Activated CD4-positive, alpha-beta T cell treated with anti-CD3 and anti-CD28 coated beads, Interleukin-2, amount 50 U/mL, for 48 hours (primary cell): ENCODE measurements around the gene CLDN4.
A peak's percentile ranks its signal among the peaks of the same experiment; 100 is the strongest.
"Not testable (repeated sequence)": the region's sequence is repeated elsewhere in the genome, so short reads cannot be mapped to it uniquely, and the experiment has no call there.

Experiments
- DNase-seq, 2 experiments: peaks; one replicate each; pipeline ENCODE4 v3.0.0-alpha.2; 2020

Gene CLDN4

DNA sequence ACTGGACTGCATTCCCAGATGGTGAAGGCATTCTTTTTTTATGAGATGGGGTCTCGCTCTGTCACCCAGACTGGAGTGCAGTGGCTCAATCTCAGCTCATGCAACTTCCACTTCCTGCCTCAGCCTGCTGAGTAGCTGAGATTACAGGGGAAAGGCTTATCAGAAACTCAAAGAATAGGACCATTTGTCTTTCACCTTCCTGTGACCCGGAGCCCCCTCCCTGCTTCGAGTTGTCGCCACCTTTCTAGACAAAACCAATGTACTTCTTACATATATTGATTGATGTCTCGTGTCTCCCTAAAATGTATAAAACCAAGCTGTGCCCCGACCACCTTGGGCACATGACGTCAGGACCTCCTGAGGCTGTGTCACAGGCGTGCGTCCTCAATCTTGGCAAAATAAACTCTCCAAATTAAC lies 13.3 kb downstream of the CLDN4 start:
- DNase-seq: no peak

DNA sequence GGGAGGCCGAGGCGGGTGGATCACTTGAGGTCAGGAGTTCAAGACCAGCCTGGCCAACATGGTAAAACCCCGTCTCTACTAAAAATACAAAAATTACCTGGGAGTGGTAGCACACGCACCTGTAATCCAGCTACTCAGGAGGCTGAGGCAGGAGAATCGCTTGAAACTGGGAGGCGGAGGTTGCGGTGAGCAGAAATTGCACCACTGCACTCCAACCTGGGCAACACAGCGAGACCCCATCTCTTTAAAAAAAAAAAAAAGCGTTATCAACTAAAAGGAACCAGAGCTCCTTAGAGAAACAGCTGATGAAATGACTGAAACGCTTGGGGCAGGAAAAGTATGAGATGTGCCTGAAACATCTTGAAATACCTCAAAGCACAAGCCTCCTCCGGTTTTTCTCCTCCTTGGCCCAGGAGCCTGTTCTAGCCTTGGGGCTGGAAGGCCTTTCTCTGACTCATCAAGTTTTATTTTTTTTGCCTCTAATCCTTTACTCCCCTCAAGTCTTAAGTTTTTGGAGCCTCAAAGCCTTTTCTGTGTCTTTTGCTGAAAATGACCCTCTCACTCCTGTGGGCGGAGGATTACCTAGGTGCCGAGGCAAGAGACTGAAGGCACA lies 14.2 kb downstream of the CLDN4 start:
- no peak for DNase-seq

DNA sequence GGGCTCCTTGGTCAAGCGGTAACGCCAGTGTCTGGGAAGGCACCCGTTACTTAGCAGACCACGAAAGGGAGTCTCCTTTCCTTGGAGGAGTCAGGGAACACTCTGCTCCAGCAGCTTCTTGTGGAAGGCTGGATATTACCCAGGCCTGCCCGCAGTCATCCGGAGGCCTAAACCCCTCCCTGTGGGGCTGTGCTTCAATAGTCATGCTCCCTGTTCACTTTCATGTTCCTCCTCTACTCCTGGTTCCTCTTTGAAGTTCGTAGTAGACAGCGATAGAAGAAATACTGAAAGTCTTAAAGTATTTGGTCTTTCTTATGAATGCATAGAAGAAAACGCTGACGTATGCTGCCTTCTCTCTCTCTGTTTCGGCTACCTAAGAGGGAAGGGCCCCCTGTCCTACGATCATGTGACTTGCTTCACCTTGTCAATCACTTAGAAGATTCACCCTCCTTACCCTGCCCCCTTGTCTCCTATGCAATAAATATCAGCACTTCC lies 15.0 kb downstream of the CLDN4 start:
- not testable (repeated sequence) for DNase-seq

- DNase-seq: no peak
Measured at GRCh38 chr7:73847941-73848723, 17.3 kb downstream of the CLDN4 start.

DNA sequence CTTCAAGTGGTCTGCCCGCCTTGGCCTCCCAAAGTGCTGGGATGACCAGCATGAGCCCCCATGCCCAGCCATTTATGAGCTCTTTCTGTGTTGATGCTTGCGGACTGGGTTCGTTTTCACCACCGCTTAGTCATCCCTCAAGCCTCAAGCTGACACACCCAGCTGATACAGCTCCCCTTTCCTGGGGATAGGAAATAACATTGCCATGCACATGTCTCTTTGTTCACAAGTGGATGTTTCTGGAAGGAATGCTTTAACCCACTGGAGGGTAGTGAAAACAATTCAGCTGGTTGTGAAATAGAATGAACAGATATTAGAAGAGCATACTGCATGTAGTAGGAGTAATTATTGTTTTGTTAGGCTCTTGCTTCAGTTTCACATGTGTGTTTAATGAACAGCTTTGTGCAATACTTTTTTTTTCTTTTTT lies 20.0 kb downstream of the CLDN4 start:
- no peak for DNase-seq

- peak; percentile 20 to 35 for DNase-seq
Measured at GRCh38 chr7:73851410-73852338, 20.9 kb downstream of the CLDN4 start.

DNA sequence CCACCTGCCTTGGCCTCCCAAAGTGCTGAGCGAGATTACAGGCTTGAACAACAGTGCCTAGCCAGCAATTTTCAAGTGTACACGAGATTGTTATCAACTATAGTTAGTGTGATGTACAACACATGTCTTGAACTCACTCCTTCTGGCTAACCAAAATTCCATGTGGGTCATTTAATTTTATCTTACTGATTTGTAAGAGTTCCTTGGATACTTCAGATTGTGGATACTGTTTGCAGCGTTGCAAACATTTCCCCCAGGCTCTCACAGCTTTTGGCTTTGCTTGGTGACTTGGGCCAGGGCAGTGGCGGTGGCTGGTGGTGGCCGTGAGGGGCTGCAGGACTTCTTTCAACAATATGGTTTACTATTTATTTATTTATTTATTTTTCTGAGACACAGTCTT lies 21.7 kb downstream of the CLDN4 start:
- DNase-seq: no peak

DNA sequence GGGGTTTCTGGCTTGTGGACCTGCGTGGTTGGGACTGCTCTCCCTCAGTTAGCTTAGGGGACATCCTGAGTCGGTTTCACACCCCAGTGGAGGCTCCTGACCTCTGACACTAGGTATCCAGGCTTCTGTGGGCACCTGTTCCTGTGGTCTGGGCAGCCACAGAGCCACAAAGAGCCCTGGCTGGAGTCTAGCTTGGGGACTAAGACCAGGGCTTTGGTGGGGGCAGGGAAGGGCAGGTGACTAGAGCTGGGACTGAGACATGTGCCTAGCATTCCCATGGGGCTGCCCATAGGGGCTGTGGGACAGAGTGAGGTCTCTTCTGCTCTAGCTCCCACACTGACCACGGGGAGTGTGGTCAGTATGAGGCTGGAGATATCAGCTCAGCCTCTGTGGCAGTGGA lies 26.1 kb downstream of the CLDN4 start:
- no peak for DNase-seq

DNA sequence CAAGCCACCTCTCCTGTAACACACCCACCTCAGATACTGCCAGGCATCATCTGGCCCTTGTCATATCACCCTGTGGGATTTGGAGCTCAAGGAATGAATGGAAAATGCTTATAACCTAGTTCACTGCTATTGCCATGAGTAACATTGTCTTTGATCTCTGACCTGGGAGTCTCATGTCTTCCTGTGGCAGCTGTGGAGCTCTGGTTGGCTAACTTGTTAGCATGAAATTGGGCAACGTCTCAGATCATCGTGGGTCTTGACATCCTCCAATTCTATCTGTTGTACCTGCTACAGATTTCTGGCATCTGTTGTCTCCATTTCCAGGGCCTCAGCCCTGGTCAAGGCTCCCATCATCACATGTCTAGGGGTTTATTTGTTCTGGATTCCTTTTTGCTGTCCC lies 28.0 kb downstream of the CLDN4 start:
- no peak for DNase-seq

DNA sequence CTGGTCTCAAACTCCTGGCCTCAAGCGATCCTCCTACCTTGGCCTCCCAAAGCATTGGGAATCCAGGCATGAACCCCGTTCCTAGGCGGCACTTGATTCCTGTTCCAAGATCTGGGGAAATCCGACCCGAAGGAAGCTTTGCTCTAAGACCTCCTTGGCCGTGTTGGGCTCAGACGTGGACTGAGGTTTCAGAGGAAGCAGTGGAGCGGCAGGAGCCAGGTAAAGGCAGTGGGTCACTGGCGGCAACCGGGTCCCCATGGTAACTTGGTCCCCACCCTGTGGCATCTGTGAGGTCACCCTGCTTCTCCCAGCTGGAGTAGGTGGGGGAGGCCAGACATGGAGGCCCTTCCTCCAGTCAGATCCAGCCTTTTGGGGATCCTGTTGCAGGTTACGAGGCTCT lies 30.1 kb downstream of the CLDN4 start, which contains the start of gene TMEM270:
Gene TMEM270, plus strand, starts transcription at position 301 of the 400 bp plus-strand sequence. Its CDS starts 36 bp downstream, at position 337.
- no peak for DNase-seq

DNA sequence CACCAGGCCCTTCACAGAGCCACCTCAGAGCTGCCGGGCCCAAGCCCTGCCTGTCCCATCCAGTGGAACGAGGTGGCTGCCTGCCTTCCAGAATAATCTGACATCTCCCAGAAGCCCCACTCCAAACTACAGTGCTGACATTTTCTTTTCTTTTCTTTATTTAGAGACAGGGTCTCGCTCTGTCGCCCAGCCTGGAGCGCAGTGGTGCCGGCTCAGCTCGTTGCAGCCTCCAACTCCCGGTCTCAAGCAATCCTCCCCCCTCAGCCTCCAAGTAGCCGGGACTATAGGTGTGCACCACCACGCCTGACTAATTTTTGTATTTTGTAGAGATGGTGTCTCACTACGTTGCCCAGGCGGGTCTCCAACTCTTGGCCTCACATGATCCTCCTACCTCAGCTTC lies 30.5 kb downstream of the CLDN4 start:
- no peak for DNase-seq

DNA sequence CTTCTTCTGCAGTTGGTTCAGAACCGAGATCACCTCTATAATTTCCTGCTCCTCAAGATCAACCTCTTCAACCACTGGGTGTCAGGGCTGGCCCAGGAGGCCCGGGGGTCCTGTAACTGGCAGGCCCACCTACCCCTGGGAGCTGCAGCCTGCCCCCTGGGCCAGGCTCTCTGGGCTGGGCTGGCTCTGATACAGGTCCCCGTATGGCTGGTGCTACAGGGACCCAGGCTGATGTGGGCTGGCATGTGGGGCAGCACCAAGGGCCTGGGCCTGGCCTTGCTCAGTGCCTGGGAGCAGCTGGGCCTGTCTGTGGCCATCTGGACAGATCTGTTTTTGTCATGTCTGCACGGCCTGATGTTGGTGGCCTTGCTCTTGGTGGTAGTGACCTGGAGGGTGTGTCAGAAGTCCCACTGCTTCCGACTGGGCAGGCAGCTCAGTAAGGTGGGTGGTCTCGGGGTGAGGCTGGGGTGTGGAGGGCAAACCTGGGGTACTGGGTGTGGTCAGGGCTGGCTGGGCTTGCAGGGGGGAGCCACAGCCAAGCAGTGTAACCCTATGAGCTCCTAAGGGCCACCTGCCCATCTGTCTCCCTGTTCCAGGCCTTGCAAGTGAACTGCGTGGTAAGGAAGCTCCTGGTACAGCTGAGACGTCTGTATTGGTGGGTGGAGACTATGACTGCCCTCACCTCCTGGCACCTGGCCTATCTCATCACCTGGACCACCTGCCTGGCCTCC lies 34.4 kb downstream of the CLDN4 start:
- DNase-seq: no peak

GRCh38 chr7:73865738-73866445 lies 35.1 kb downstream of the CLDN4 start:
- peak; percentile 13 to 27 for DNase-seq

- DNase-seq: no peak
Measured at GRCh38 chr7:73866446-73866767, 35.6 kb downstream of the CLDN4 start.

- DNase-seq: no peak
Measured at GRCh38 chr7:73869011-73869798, 38.4 kb downstream of the CLDN4 start.

DNA sequence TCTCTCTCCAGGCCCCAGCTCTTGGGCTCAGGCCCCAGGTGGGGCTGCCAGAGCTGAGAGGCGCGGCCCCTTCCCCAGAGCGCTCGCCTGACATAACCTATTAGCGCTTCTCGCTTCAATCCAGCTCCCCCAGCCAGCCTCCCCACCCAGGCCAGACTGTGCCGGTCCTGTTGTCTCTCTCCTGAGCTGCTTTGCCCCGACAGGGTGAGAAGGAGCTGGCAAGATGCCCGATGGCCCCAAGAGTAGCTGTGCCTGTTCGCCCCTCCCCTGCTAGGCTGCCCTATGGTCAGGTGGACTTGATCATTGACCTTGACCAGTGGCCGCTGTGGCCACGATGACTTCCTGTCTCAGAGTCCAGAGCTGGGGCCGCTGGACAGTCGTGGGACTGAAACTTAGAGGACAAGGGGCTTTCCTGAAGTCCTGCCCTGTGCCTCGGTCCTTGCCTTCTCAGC lies 39.3 kb downstream of the CLDN4 start:
- no peak for DNase-seq

DNA sequence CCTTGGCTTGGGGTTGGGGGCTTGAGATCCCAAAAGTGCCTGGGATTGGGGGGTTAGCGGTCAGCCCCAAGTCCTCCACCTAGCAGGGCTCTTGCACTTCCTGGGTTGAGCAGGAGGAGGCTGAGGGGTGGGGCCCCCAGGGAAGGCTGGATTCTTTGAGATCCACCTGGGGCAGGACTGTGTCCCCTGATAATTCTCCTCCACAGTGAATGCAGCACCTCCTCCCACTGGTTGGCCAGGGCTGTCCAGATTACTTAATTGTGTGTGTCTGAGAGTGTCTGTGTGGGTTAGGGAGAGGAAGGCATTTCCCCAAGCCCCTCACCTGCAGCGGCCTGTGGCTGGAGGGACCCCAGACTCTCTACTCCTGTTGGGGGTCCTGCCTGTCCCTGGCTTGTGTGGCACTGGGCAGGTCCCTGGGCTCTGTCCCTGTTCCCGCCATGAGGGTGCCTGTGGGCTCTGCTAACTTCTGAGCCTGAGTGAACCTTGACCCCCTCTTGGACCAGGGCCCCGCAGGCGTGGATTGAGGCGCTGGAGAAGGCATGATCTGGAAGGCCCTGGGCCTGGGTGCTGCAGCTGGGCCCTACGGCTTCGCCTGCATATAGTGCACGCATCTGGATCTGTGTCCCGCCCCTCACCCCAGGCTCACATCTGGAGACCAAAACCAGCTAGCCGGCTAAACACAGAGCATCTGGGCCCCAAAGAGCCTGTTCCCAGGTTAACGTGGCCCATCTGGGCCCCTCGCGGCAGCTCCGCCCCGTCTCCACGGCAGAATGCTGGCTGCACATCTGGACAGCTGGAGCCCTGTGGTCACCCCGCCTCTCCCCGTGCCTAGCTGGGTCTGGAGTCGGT lies 40.6 kb downstream of the CLDN4 start:
- no peak for DNase-seq

DNA sequence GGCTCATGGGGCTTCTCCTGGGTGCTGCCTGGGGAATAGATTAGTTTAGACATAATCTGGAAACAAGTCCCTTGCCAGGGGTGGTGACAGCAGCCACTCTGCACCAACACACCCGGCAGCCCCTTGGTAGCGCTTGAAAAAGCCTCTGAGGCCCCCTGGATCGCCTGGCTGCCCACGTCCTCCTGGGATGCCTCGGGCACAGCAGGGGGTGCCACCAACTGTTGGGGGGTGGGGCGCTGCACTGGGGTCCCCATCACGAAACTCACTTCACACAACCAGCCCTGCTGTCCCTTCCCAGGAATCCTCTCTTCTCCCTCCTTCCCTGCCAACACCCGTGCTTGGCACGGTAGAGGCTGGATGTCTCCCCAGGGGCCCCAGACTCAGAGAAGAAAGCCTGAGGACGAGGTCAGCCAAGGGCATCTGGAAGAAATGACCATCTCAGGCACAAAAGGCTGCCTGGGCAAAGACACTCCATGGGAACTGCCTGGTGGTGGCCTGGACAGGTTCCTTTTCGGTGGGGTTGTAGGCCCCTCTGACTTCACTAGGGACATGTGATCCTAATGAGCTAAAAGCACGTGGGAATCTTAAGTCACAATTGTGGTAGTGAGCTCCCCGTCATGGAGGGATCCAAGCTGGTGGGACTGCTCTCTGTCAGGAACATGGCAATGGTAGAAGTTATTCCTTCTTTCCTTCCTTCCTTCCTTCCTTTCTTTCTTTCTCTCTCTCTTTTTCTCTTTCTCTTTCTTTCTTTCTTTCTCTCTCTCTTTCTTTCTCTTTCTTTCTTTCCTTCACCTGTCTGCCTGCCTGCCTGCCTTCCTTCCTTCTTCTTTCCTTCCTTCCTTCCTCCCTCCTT lies 41.5 kb downstream of the CLDN4 start:
- DNase-seq: no peak

DNA sequence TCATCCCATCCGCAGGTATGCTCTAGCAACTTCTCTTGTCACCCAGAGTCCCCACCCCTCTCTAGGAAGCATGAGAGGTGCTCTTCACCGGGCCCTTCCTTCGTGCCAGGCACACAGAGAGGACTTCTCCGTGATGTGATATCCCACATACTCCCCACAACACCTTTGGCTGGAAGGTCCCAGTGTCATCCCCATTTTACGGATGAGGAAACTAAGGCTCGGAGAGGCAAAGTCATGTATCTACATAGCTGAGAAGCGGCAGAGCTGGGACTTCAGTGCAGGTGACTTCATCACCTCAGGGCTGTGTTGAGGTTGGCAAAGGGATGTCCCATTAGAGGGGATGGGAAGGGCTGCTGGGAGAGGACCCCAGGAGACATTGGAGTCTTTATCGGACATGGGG lies 45.6 kb downstream of the CLDN4 start:
- DNase-seq: no peak
